Left cardiac atrium (tissue), 4 donors: ENCODE measurements around the gene PRX. TPM values are rescaled to one million over a fixed set of nuclear protein-coding genes. Genes with fewer than 3 reads are reported as not detected.
A peak's percentile ranks its signal among the peaks of the same experiment; 100 is the strongest.
"Not testable (repeated sequence)": the region's sequence is repeated elsewhere in the genome, so short reads cannot be mapped to it uniquely, and the experiment has no call there.

ENCODE experiments used
- ATAC-seq, 2 donors: fragments of 200-7000 bp; cut with Tn5 transposase; one replicate each; pipeline ENCODE4 v1.9.1; 2020; ENCODE audit warnings: mild to moderate bottlenecking in 2 of 2, moderate library complexity in 2 of 2
- DNase-seq: peaks from one replicate; pipeline ENCODE4 v3.0.0-alpha.2; 2020
- intact Hi-C, 2 donors: fragments of 100-400 bp; cut with DNase I; formaldehyde crosslinking; loops; one replicate each; pipeline versions ENCODE4 v1.14.1 to v1.15.1; 2022 to 2023
- total RNA-seq, 2 donors: library from RNA; stranded (reverse); fragmentation: NEBNext Ultra II Directional; extraction: Animal tissue kit (Norgen Biotek cat#: 25700); gene quantifications; one replicate each; pipeline ENCODE4 v1.2.1, GENCODE V29; 2021
- donor health status: DM: no; HTN: yes; CAD: no.
- donor health status: DM: no; HTN: yes; CAD: no; lungs with severe emphysema.
- donor health status: DM: yes; HTN: yes; CAD: no.
- donor health status: Dilated cardiomyopathy.

Gene PRX
- total RNA-seq, 2 donors from 2014 or later, result 2.8 to 3.6 TPM

DNA sequence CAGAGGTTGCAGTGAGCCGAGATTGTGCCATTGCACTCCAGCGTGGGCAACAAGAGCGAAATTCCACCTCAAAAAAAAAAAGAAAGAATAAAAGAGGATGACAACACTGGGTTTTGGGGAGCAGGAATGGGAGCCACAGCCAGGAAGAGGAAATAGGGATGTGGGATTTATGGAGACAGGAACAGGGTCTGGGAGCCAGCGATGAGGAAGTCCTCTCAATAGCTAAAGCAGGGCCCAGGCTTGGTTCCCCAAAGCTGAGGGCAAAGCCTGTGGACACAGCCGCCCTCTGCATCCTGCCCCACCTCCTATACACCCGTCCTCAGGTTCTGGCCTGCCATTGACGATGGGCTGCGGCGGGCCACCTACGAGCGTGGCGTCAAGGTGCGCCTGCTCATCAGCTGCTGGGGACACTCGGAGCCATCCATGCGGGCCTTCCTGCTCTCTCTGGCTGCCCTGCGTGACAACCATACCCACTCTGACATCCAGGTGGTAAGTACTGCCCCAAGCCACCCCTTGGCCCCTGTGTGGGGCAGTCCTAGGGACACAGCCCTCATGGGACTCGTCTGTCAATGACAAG lies 36.8 kb downstream of the PRX start:
- DNase-seq, result no peak
- intact Hi-C loops, result no loop called here
- no peak for ATAC-seq

GRCh38 chr19:40374084-40374483 lies 39.1 kb downstream of the PRX start:
- ATAC-seq (no peak), DNase-seq (no peak)
- intact Hi-C loops, result no loop called here

DNA sequence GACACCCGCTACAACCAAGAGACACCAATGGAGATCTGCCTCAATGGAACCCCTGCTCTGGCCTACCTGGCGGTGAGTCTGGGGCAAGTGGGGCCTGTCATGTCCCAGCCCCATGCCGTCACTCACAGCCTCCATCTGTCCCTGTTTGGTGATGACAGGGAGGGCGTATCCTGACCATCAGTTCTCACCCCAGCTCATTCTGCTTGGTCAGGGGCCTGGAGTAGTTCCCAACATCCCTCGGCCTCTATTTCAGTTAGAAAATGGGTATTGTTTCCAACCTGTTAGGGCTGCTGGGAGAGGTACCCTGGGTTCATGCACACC lies 41.4 kb downstream of the PRX start:
- no peak for ATAC-seq
- intact Hi-C loops, result no loop called here
- DNase-seq, result no peak

DNA sequence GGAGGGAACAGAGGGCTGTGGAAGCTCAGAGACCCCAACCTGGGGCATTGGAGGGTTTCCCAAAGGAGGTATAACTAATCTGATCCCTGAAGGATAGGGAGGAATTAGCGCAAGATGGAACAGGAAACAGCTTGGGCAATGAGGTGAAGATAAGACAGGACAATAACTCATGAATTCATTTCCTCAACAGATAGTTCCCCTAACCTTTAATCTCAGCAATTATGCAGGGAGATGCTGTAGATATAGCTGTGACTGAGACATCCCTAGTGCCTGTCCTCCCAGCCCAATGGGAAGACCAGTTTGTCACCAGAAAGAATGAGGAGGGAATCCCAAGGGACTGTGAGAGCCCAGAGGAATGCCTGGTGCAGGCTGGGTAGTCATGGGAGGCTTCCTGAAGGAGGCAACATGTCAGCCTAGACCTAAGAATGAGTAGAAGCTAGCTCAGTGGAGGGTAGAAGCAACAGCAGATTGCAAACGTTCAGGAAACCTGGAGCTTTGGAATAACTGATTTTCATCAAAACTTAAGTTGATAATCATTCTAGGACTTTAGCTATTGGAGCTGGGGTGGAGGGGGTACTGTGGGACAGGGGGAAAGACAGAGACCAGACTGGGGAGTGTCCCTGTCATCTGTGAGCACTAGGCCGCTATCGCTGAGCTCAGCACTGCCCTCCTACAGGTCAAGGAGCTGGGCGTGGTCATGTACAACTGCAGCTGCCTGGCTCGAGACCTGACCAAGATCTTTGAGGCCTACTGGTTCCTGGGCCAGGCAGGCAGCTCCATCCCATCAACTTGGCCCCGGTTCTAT lies 42.0 kb downstream of the PRX start:
- intact Hi-C loops, result no loop called here
- DNase-seq (no peak), ATAC-seq (no peak)

DNA sequence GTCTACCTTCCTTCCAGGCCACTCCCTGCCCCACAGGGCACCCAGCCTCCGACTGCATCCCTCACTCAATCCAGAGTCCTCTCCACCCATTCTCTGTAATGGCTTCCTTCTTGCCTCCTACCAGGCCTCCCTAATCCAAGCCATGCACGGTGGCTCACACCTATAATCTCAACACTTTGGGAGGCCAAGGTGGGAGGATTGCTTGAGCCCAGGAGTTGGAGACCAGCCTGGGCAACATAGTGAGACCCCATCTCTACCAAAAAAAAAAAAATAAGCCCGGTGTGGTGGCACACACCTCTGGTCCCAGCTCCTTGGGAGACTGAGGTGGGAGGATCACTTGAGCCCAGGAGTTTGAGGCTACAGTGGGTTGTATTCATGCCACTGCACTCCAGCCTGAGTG lies 42.9 kb downstream of the PRX start:
- intact Hi-C loops, ATAC-seq, DNase-seq: not testable (repeated sequence)

DNA sequence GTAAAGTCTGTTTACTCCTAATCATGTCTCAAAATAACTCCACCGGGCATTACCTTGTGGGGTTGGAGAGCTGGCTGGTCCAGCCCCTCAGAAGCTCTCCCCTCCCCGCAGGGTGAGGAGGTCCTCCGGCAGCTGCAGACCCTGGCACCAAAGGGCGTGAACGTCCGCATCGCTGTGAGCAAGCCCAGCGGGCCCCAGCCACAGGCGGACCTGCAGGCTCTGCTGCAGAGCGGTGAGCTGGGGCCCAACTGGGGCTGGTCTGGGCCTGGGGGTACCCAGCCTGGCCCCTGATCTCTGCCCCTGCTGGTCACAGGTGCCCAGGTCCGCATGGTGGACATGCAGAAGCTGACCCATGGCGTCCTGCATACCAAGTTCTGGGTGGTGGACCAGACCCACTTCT lies 43.4 kb downstream of the PRX start:
- intact Hi-C loops, result no loop called here
- no peak for ATAC-seq
- DNase-seq, result no peak

- DNase-seq, result no peak
Observed at GRCh38 chr19:40367577-40368434, 45.4 kb downstream of the PRX start.

DNA sequence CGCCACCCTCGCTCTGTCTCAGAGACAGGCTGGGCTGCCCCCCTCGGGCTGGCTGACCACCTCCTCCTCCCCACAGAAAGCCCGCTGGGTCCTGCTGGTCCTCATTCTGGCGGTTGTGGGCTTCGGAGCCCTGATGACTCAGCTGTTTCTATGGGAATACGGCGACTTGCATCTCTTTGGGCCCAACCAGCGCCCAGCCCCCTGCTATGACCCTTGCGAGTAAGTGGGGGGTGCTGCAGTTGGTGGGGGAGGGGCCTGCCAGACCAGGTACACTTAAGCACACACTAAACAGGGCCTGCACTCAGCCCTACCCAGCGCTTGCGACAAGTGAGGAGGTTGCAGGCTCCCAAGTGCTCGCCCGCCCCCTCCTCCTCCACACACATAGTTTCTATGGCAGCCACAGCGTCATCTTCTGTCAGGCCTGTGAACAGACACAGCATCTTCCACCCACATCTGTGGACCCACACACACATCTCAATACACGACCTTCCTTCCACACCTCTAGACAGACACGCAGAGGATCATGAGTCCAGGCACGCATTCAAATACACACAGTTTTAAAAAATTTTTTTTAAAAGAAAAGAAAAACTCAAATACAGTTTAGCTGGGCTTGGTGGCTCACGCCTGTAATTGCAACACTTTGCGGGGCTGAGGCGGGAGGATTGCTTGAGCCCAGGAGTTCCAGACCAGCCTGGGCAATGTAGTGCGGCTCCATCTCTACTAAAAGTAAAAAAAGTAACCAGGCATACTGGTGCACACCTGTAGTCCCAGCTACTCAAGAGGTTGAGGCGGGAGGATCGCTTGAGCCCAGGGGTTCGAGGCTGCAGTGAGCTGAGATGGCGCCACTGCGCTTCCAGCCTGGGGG lies 46.2 kb downstream of the PRX start:
- intact Hi-C loops, result no loop called here
- ATAC-seq (peak in 1 of 2 donors; percentile 20), DNase-seq (no peak)

More at GRCh38 chr19:40367577-40368434, 45.4 kb downstream of the PRX start:
- intact Hi-C loops, result no loop called here
- no peak for ATAC-seq

DNA sequence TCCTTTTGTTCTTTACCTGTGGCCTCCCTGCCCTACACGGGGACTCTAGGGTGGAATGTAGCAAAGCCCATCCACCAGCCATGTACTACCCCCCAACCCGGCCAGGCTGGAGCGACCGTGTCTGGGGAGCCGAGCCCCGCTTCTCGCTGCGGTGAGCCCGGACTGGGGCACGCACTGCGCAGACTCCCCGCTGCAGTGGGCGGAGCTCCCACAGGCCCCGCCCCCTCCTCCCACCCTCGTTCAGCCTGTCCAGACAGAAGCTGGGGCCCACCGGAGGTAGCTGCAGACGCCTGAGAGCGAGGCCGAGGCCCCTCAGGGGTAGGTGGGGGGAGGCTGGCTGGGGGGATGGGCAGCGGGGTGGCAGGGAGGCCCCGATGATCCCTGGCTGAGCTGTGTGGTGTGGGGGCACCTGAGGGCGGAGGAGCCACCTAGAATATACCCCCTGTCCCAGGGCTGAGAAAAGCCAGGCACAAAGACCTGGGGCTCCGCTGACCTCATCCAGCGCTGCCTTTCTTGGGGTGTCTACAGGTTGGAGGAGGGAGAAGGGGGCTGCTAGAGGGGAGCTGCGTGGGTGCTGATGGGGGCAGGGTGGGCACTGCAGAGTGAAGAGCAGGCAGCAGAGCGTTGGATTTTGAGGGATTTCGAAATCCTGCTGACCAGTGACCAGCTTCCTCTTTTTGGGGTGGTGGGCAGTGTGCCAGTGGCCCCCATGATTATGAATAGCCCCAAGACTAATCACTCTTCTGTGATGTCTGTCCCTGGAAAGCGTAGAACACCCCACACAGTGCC lies 47.4 kb downstream of the PRX start:
- DNase-seq, result peak; percentile 75
- peak; percentile 91 for ATAC-seq
- intact Hi-C loops, result no loop called here

- no peak for DNase-seq
- ATAC-seq, result no peak
- intact Hi-C loops, result no loop called here
Observed at GRCh38 chr19:40365010-40365409, 48.2 kb downstream of the PRX start.

DNA sequence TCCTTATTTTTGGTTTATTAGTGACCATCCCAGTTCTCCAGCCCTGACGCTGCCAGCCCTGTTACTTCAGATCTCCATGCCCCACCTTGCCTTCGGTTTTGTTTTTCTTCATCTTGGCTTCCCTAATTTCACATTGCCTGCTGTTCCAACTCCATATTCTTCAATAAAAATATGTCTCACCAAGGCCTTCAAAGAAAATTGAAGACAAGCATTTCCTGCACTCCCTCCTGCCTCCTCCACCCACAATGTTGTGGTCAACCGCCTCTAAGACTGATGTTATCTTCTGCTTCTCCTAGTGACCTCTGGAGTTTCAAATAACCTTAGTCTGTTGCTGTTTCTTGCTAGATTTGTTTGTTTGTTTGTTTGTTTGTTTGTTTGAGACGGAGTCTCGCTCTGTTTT lies 50.1 kb downstream of the PRX start:
- intact Hi-C loops, result no loop called here
- DNase-seq, result no peak
- ATAC-seq, result no peak

GRCh38 chr19:40362160-40362559 lies 51.0 kb downstream of the PRX start:
- intact Hi-C loops, result no loop called here
- ATAC-seq (no peak), DNase-seq (no peak)

GRCh38 chr19:40360708-40361241 lies 52.4 kb downstream of the PRX start:
- no peak for DNase-seq
- peak; percentile 12 to 32 for ATAC-seq
- intact Hi-C loops, result no loop called here

DNA sequence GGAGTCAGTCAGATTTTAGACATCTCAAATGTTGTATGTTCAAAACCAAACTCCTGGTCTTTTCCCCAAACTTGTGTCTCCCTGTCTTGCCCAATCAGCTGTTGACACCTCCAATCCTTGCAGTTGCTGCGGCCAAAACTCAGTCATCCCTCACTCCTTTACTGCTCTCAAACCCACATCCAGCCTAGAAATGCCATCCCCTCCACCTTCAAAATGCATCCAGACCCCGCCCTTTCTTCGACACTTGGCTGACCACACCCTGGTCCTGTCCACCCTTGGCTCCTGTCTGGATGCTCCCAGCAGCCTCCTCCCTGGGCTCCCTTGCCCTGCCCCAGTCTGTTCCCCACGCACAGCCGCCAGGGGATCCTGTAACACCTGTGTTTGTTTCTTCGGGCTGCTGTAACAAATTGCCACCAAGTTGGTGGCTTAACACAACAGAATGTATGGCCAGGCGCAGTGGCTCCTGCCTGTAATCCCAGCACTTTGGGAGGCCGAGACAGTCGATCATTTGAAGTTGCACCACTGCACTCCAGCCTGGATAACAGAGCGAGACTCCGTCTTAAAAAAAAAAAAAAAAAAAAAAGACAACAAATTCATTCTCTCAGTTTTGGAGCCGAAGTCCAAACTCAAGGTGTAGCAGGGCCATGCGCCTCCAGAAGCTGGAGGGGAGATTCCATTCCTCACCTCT lies 53.0 kb downstream of the PRX start:
- intact Hi-C loops, result no loop called here
- no peak for ATAC-seq

DNA sequence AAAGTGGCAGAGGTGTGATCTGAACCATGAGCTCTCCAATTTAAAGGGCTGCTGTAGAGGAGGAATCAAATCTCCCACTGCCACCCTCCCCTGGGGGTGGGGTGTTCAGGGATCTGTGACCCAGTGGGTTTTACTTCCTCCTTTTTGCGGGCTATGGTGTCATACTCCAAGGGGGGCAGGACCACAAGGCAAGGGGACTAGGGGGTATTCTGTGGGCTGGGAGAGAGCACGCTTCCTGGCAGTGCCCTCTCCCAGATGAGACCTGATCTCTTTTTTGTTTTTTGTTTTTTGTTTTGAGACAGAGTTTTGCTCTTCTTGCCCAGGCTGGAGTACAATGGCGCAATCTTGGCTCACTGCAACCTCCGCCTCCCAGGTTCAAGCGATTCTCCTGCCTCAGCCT lies 54.4 kb downstream of the PRX start:
- DNase-seq (no peak), ATAC-seq (peak; percentile 40 to 63)
- intact Hi-C loops, result loop anchor here in 1 of 2 donors (5.0 kb wide), 1 partner anchor 39 kb away; no protein-coding TSS in a partner anchor

More for the DNA sequence above, 53.0 kb downstream of the PRX start:
- no peak for DNase-seq

DNA sequence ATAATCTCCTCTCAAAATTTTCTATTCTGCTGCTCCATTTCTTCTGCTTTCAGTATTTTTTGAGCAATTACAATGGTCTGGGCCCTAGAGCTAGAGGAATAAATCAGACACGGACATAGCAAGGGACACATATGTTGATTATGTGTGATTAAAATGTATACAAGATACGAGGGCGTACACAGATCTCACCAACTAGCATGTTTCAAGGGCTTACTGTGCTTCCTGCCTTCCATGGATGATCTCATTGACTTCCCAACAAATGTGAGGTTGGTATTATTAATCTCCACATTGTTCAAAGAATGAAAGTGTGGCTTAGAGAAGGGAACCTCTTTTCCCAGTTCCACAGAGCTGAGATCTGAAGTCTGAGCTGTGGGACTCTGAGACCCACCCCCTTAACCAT lies 55.5 kb downstream of the PRX start:
- DNase-seq (no peak), ATAC-seq (no peak)
- intact Hi-C loops, result loop anchor here in 1 of 2 donors (5.0 kb wide), 1 partner anchor 40 kb away; no protein-coding TSS in a partner anchor
